Suppressor macrophage treated with lipopolysaccharide for 1 hour (primary cell): ENCODE measurements around the gene BBS9.
"Not testable (repeated sequence)": the region's sequence is repeated elsewhere in the genome, so short reads cannot be mapped to it uniquely, and the experiment has no call there.

Source experiments
- DNase-seq, 3 donors: peaks; one replicate each; pipeline ENCODE4 v3.0.0-alpha.2; 2020 to 2022

The BBS9 gene

DNA sequence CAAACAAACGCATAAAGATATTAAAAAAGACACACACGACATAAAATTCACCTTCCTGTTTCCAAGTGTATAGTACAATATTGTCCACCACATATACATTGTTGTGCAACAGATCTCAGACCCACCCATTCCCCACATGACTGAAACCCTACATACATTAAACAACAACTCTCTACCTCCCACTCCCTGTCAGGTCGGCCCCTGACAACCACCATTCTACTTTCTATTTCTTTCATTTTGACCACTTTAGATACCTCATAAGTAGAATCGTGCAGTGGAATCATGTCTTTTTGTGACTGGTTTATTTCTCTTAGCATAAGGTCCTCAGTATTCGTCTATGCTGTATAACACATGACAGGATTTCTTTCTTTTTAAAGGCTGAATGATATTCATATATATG, 320.5 kb downstream of the BBS9 start:
- DNase-seq = no peak

DNA sequence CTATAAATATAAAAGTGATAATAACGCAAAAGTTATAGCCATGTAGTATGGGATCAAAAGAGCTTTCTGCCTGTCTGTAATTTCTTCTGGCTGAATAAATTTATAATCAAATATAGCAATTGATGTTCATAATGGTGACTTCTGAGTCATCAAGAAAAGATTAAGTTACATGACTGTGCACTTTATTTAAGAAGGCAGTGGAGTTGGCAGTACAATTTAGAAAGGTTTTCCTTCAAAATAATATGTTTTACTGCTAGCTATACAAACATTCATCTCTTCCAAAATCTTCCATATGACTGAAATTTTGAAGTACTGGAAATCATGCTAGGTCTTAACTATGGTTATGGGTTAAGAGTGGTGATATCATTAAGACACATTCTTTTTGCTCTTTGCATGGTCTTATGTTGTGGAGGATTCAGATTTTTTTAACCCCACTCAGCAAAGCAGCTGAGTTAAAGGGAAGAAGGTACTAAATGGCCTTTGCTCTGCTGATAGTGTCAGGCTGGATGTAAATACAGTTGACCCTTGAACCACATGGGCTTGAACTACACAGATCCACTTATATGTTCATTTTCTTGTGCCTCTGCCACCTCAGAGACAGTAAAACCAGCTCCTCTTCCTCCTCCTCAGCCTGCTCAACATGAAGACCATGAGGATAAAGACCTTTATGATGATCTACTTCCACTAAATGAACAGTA, 323.6 kb downstream of the BBS9 start:
- no peak for DNase-seq

DNA sequence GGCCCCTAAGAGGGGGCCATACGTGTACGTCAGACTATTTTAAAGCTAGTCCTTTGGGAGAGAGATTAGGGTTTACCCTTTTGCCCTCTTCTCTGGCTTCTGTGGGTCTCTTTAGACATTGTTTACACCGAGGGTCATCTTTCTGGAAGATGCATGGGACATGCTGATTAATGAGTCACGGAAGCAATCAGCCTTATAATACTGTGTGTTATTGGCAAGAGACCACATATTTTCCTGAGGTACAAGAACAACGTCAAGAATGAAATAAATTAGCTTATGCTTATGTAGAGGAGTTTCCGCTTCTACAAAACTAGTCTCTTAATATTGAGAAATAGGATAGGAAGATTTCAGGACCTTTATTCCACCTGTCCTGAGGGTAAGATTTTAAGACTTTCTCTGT, 327.7 kb downstream of the BBS9 start:
- no peak for DNase-seq

DNA sequence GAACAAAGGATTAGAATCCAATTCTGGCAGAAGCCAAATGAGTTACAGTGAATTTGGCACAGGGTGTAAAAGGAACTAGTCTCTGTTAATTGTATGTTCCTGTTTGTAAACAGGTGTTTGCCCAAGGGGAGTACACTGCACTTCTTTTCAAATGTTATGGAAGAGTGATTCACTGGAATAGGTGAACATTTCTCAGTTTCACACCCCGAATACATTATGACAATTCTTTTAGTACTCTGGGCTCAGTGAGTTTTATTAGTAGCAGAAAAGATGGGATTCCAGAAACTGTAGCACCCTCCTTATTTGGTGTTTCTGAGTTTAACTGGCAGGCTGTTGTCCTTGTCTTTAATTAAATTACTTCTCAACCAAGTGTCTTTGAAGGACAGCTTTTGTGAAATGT, 329.2 kb downstream of the BBS9 start:
- DNase-seq = no peak

DNA sequence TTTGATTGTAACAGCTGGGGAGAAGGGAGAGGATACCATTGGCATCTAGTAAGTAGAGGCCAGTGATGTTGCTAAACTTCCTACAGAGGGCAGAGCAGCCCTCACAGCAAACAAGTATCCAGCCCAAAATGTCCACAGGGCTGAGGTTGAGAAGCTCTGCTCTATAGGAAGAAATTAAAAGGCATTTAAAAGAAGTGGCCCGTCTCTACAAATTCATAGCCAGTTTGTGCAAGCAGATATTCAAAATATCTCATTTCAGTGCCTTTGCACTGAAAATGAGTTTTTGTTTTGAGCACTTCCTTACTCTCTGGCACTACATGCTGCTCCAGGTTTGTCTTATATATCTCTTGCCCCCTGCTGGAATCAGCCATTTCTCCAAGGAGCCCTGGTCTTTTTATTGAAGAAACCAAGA, 330.0 kb downstream of the BBS9 start:
- DNase-seq = peak in 2 of 3 donors; percentile 1 to 9

DNA sequence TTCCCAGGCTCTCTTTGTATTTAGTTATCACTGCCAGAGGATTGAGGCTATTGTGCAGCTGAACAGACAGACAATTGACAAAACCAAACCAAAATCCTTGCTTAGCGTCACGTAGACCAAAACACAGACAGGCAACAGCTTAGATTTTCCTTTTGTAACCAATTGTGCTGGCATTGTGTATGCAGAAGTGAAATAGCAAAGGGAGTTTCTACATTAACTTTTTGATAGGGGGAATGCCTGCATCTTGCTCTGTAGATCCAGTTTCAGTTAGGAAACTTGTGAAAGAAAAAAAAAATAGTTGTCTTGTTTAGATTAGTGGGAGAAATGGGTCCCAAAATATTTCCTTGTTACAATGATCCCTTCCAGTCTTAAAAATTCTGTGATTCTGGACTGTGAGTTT, 333.8 kb downstream of the BBS9 start:
- DNase-seq = no peak

DNA sequence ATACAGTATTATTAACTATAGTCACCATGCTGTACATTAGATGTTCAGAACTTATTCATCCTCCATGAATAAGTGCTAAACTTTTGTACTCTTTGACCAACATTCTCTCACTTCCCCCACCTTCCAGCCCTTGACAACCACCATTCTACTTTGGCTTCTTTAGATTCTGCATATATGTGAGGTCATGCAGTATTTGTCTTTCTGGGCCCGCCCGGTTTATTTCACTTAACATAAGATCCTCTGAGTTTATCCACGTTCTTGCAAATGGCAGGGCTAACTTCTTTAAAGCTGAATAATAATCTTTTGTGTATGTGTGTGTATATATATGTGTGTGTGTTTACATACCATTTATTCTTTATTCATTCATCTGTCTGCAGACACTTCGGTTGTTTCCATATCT, 336.8 kb downstream of the BBS9 start:
- DNase-seq = no peak

DNA sequence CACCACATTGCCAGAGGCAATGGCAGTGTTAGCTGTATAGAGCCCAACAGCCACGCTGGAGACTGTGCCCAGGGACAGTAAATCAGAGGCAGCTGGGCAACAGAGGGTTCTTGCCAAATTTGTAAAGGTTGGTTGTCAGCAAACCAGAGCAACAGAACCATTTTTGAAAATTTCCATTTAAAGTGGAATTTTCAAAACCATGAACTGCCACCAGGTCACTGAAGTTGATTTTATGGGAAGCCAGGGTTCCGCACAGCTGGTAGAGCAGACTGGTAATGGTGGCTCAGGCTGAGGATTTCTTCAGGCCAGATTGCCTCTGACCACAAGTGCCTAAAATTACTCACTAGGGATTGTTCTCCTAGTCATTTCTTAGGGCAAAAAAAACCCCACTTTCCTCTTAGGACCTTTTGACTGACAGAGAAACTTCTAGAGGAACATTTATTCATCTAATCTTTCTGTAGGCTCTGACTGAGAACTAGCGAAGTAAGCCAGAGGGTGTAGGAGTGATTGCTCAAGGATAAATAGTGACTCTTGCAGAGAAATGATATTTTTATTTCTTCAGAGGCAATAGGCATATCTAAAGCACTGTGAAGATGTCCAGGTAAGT, 342.4 kb downstream of the BBS9 start:
- peak; percentile 8 to 58 (median 14) for DNase-seq

DNA sequence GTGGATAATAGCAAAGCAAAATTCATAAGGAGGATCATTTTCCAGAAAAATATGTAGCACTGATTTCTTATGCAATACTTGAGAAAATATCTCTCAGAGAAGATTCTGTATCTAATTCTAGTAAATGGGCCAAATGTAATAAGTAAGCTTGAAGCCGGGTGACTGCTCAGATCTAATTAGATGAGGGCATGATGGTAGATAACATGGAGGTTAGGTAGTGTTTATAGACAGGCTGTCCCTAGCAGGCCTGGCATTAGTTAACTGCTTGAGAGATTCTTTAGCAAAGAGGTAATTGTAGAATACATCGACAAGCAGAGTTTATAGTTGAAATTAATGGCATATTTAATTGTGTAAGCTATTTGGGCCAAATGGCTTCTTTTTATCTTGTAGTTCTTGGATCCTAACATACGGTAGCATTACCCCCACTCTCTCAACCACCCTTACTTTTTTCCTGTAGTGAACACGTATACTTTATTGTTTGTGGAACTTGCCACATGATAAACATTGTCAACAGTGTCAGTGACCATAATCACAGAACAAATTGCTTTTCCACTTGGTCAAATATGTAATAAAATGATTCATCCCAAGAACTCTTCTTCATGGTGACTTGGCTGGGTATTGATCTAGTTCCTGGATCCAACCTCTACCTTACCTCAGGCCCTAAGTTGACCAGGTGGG, 343.1 kb downstream of the BBS9 start:
- no peak for DNase-seq

DNA sequence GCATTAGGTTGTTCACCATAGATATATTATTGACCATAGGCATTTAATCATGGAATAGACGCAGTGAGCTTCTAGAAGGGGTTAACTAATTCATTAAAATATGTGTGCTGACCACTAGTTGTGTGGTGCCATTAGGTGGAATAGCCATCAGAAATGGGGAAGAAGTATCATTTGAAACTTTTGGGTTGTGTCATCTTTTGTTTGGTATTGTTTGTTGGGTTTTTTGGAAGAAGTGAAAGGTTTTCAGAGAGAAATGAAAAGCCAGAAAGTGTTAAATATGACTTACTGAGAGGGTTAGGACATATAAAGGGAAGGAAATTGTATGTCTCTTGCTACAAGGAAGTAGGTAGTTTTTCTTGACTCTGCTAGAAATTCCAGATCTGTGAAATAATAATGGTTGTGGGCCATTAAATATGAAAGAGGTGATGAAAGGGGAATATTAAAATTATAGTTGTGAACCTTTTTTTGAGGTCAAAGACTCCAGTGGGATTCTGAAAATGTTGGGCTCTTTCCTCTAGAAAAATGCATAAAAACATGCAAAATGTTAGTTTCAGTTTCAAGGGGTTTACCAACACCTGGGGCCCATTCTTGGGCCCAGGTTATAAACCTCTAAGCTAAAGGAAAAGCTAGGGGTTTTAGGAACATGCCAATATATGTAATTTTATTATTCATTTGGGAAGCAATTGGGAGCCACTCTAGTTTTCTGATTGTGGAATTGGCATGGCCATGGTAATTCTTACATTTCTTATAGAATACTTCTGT, 348.5 kb downstream of the BBS9 start:
- peak in 1 of 3 donors; percentile 24 for DNase-seq

DNA sequence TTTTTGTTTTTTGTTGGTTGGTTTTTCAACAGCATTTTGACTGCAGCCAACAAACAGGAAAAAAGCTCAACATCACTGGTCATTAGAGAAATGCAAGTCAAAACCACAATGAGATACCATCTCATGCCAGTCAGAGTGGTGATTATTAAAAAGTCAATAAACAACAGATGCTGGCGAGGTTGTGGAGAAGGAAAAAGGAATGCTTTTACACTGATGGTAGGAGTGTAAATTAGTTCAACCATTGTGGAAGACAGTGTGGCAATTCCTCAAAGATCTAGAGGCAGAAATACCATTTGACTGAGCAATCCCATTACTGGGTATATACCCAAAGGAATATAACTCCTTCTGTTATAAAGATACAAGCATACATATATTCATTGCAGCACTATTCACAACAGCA, 355.1 kb downstream of the BBS9 start:
- DNase-seq = not testable (repeated sequence)

DNA sequence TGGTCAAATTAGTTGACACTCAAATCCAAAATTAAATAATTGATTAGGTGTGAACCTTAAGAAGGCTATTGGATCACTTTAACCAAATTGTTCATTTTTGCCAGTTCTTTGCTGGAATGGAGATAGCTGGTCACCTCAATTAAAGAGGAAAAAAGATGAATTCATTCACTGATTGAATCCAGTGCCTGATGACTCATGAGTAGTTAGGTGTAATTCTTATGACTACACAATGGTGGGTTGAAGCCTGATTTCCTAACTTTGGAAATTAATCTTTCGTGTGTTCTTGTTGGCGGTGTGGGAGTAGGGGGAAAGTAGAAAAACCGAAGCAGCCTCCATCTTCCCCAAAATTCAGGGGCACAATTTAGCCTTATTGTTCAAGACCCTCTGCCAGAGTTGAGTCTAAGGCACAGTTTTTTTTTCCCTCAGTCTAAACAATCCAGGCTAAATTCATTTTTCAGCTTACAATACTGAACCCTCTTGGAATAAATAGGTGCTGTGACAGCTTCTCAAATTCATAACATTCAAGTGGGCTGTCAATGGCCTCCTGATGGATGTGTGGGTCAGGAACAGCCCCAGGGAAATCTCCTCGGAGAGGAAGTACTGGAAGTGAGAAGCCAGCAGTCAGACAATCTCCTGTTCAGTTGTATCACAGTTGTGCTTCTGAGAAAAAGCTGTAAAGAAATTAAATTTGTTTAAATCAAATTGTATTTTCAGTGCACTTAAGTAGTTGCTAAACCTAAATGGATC, 356.6 kb downstream of the BBS9 start:
- DNase-seq = peak; percentile 0 to 26 (median 17)

DNA sequence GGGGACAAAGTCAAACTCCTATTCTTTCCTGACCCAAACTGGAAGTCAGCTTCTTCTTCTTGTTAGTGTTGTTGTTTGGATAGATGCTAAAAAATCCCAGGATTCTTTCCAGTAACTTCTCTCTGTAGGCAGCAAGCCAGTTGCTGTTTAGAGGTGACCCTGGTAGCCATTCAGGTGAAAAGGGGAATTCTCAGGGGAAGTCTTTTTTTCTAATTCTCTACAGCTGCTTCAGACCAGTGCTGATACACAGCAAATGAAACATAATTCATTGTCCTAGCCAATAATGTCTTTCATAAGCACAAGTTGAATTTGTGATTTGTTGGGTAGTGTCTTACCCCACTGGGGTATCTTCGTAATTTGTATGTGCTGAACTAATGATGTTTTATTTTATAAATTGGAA, 357.3 kb downstream of the BBS9 start:
- no peak for DNase-seq

DNA sequence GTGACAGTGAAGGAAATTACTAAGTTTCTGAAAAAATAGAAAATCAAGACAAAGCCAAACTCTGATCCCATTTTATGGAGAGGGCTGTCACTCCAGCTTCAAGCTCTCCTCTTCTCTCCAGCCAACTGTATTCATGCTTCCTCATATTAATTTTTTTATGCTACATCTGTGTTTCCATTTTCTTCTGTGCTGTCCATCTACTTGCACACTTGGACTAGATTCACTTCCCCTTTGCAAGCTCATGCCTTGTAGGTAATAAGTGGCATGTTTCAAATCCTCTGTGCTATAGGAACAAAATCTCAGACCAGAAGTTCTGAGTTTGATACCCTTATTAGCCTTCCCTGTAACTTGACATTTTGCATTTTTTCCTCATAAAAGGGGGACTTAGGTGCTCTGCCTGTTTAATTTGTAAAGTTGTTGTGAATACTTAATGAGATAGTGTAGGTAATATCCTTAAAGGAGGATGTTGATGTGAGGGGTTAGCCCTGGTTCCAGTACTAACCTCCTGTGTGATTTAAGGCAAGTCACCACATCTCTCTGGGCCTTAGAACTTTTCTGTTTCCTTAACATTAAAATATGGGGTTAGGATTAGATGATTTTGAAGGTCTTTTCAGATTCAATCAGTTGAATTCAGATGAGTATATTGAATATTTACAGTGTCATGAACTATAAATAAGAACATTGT, 358.8 kb downstream of the BBS9 start:
- DNase-seq = no peak

DNA sequence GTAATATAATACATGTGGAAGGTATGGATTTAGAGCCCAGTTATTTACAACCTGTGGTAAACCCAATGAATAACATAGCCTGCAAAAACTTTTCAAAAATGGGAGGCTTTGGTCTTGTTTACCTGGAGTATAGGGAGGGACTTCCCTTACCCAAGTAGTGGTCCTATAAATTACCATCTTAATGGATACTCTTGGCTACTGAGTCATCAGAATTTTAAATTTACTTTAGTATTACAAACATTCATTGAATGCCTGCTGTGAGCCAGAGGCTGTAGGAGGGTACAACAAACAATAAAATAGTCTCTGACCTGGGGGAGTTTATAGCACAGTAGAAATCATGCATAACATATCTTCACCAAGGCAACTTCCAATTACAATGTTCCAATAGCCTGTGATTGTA, 365.1 kb downstream of the BBS9 start:
- no peak for DNase-seq

DNA sequence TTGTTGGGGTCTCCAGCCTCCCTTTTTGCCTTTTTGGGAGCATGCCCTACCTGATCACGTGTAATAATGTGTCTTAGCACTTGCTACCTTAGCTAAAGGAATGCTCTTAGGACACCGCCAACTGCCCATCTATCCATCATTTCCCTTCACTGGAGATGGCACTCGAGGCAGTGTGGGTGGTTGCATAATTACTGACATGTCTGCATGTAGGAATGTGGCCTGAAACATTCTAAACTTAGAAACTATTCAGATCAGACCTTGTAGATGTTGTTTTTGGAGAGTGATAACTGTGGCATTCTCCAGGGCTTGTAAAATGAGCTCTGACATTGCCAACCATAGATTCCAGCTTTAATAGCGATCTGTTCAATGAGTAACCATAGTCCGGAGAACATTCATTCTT, 365.8 kb downstream of the BBS9 start:
- no peak for DNase-seq

DNA sequence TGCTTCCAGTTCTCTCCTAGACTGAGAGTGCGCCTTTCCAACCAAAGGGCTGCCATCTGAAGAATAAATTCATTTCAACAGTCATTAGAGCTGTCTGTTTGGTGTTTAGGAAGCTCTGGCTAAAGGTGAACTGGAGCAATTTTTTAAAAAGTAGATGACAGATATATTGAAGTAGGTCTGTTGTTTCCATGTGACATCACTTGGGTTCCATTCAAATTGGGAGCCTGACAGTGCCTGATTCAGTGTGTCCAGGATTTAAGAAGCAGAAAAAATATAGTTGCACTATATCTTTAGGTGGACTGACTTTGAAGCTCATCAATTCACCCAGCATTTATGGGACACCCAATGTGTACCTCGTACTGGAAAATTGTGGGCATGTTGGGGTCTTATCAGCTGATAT, 367.7 kb downstream of the BBS9 start:
- DNase-seq = no peak

DNA sequence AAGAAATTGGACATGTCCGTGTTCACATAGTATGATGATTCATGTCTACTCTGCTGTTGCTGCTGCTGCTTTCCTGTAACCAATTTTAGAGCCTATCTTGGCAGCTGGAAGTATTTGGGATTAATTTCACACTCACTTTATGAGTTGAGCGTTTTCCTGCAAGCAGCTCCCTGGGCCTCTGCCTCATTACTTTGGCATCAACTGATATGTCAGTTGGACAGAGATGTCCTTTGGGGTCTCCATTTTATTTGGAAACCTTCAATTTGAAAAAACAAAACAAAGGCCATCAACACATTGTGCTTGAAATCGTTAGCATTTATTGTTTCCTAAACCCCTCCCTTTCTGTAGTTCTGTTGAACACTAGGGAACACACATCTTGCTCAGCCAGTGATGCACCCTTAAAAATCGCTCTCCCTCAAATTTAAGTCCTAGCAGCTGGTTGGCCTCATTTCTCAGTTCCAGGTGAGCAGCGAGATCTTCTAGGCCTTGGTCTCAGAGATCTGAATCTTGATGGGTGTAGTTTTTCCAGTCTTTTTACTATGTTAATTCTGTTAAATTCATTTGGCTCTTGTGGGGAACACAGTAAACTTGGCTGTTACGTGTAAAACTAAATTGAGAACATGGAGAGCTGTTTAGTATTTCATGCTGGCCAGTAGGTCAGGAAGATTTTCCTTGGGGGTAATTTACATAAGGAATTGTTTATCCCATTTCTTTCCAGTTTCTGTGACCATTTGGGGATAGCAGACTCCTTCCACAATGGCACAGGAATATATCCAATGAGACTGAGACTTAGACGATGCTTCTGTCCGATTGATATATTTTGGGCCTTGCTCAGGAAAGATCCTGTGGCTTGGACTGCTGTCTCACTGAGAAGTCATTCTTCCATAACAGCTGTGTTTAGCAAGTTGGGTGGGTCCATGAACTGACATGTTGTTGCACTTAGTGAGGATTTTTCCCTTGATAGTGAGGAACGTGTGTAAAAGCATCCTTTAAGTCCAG, 371.6 kb downstream of the BBS9 start:
- no peak for DNase-seq

DNA sequence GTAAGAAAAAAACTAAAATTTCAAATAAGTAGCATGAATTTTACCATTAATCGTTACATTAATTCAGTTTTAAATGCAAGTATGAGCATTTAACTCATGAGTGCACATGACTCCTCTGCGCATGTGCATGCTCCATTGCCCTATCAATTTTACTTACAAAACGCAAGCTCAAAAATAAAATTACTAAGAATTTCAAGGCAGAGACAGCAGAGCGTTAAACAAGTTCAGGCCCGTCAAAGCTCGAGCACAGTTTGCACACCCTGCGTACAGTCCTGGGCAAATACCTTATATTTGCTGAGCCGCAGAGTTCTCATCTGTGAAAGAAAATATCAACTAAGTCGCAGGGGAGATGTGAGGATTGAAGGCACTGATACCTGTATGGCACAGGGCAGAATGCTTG, 373.6 kb downstream of the BBS9 start:
- DNase-seq = no peak

DNA sequence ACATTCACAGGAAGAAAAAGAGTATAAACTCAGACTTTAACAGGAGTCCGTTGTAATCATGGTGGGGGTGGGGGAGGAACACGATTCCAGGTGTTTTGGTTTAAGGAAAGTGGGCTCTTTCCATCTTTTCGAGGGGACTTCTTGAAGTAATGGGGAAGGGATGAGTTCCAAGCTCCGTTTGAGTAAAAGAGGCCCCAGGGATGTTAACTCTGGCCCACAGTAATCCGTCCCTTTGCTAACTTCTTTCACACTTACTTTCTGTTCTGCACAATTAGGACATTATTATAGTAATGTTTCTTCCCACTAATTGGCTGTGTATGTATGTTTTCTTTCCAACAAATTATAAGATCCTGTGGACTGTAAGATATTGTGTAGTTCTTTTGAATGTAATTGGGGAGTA, 374.4 kb downstream of the BBS9 start:
- no peak for DNase-seq

DNA sequence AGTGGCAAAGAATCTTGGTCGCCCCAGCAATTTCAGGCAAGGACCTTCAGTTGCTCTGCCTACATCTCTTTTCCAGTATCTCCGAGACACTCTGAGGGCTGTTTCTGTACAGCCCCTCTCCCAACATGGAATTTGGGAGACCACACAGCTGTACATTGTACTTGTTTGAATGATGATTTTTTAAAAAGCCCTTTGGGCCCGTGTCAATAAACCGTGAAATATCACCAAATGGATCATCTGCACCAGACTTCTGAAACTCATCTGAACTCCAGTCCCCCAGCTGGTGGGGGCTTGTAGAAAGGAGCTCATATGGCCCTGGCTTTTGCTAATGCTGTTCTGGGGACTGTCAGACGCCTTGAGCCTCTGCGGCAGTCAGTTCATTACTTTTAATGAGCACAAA, 374.9 kb downstream of the BBS9 start:
- no peak for DNase-seq
